DND-41 (cell line): ENCODE data around the gene SIRT5.

Experiments
- ATAC-seq: fragments of 200-7000 bp; cut with Tn5 transposase; 3 replicates; pipeline ENCODE4 v1.9.1; 2021; ENCODE audit warnings: low read depth; ENCODE audit not compliant: insufficient read depth
- DNase-seq: peaks from one replicate; pipeline ENCODE4 v3.0.0-alpha.2; 2020
- H2AFZ ChIP-seq: 2 replicates; pipeline ENCODE4 v1.6.0; 2012; ENCODE audit warnings: low read depth, low read length
- H3K27ac ChIP-seq: 2 replicates; pipeline ENCODE4 v1.5.1; 2012; ENCODE audit warnings: low read length, inconsistent platforms
- H3K27me3 ChIP-seq: fragments of 200-600 bp; sonication (generic); 2 replicates; pipeline ENCODE4 v1.6.0; 2012; ENCODE audit warnings: low read length, mild to moderate bottlenecking, inconsistent platforms; ENCODE audit not compliant: insufficient read depth, poor library complexity
- H3K36me3 ChIP-seq: 2 replicates; pipeline ENCODE4 v1.5.1; 2012; ENCODE audit warnings: low read length, inconsistent platforms; ENCODE audit not compliant: insufficient read depth
- H3K4me1 ChIP-seq: 2 replicates; pipeline ENCODE4 v1.5.1; 2012; ENCODE audit warnings: mild to moderate bottlenecking, low read length; ENCODE audit not compliant: insufficient read depth
- H3K4me2 ChIP-seq: 2 replicates; pipeline ENCODE4 v1.6.0; 2012; ENCODE audit warnings: mild to moderate bottlenecking, moderate library complexity, low read length, inconsistent platforms; ENCODE audit not compliant: insufficient read depth
- H3K4me3 ChIP-seq, 2 experiments: fragments of 200-600 bp in 1 of 2; shearing (Covaris generic) in 1 of 2; 2 replicates each; pipeline ENCODE4 v1.5.1; 2012 to 2016; ENCODE audit warnings: inconsistent platforms in 2 of 2, low read length in 2 of 2, mild to moderate bottlenecking in 2 of 2, low read depth in 1 of 2, moderate library complexity in 1 of 2
- H3K79me2 ChIP-seq: 2 replicates; pipeline ENCODE4 v1.6.0; 2012; ENCODE audit warnings: low read length, inconsistent platforms; ENCODE audit not compliant: insufficient read depth
- H3K9ac ChIP-seq: 2 replicates; pipeline ENCODE4 v1.6.0; 2012; ENCODE audit warnings: low read depth, mild to moderate bottlenecking, inconsistent platforms, low read length, moderate library complexity
- H3K9me3 ChIP-seq: 2 replicates; pipeline ENCODE4 v1.5.1; 2012; ENCODE audit warnings: low read length, moderate library complexity, mild to moderate bottlenecking, inconsistent platforms; ENCODE audit not compliant: insufficient read depth, severe bottlenecking
- H4K20me1 ChIP-seq: 2 replicates; pipeline ENCODE4 v1.6.0; 2012; ENCODE audit warnings: low read length; ENCODE audit not compliant: insufficient read depth
- CTCF ChIP-seq: IDR thresholded peaks from 2 replicates; pipeline ENCODE4 v1.5.1; 2012; ENCODE audit warnings: borderline replicate concordance, low read length, moderate library complexity, mild to moderate bottlenecking; ENCODE audit not compliant: poor library complexity, severe bottlenecking; ENCODE audit errors: extremely low read depth
- EZH2 ChIP-seq: IDR thresholded peaks from 3 replicates; pipeline ENCODE4 v1.6.1; 2012; ENCODE audit warnings: borderline replicate concordance, low read depth, mild to moderate bottlenecking, moderate library complexity, low read length, inconsistent platforms; ENCODE audit not compliant: severe bottlenecking

The SIRT5 gene

GRCh38 chr6:13536796-13537526 is 37.4 kb upstream of the SIRT5 start:
- ATAC-seq (no peak), DNase-seq (no peak)
- H3K9me3 ChIP-seq, result no peaks in the 10 kb centered on the region
- H3K27me3 ChIP-seq, result peaks cover 3% of the 10 kb centered on the region
- no peaks in the 10 kb centered on the region for H3K79me2 ChIP-seq
- H3K36me3 ChIP-seq, result no peaks in the 10 kb centered on the region
- H4K20me1 ChIP-seq, result no peaks in the 10 kb centered on the region
- no peak overlapping the region for H3K4me3 ChIP-seq
- H3K4me2 ChIP-seq, result no peak overlapping the region
- no peak overlapping the region for H2AFZ ChIP-seq
- no peak overlapping the region for H3K9ac ChIP-seq
- no peaks in the 10 kb centered on the region for H3K4me1 ChIP-seq
- TF ChIP-seq EZH2, result no peak
- no peak for TF ChIP-seq CTCF
- no peak overlapping the region for H3K27ac ChIP-seq

- no peak for TF ChIP-seq CTCF
- no peak for TF ChIP-seq EZH2
- Histone ChIP-seq H3K4me1 (no peaks in the 10 kb centered on the region), H3K4me3 (no peak overlapping the region), H3K27me3 (peaks cover 3% of the 10 kb centered on the region), H3K4me2 (no peak overlapping the region), H3K79me2 (no peaks in the 10 kb centered on the region), H3K9me3 (no peaks in the 10 kb centered on the region), H3K9ac (no peak overlapping the region), H3K36me3 (no peaks in the 10 kb centered on the region), H3K27ac (no peak overlapping the region), H2AFZ (no peak overlapping the region), H4K20me1 (no peaks in the 10 kb centered on the region)
- DNase-seq (no peak), ATAC-seq (no peak)
Observed at GRCh38 chr6:13537527-13537897, 36.9 kb upstream of the SIRT5 start.

GRCh38 chr6:13538084-13538483 is 36.3 kb upstream of the SIRT5 start:
- no peak for DNase-seq

More at GRCh38 chr6:13538084-13538483, 36.3 kb upstream of the SIRT5 start:
- ATAC-seq, result no peak
- H3K36me3 ChIP-seq, result no peaks in the 10 kb centered on the region
- H3K4me2 ChIP-seq, result no peak overlapping the region
- no peaks in the 10 kb centered on the region for H3K9me3 ChIP-seq
- peaks cover 3% of the 10 kb centered on the region for H3K27me3 ChIP-seq
- no peaks in the 10 kb centered on the region for H4K20me1 ChIP-seq
- H3K79me2 ChIP-seq, result no peaks in the 10 kb centered on the region
- TF ChIP-seq EZH2 (no peak), CTCF (peak; percentile 40)
- H3K9ac ChIP-seq, result no peak overlapping the region
- no peak overlapping the region for H3K27ac ChIP-seq
- H3K4me3 ChIP-seq, result no peak overlapping the region
- H2AFZ ChIP-seq, result no peak overlapping the region
- H3K4me1 ChIP-seq, result no peaks in the 10 kb centered on the region
